GM18870 (cell line): Measurements from ENCODE around the gene THSD1.
"Not testable (repeated sequence)": the region's sequence is repeated elsewhere in the genome, so short reads cannot be mapped to it uniquely, and the experiment has no call there.

Experiments
- ATAC-seq: cut with Tn5 transposase; IDR thresholded peaks from one replicate; pipeline ENCODE4 v1.9.1; 2021; ENCODE audit warnings: moderate library complexity; ENCODE audit not compliant: unreplicated experiment

Gene THSD1

GRCh38 chr13:52412128-52412527 lies 6.2 kb upstream of the THSD1 start:
- no peak for ATAC-seq

GRCh38 chr13:52411629-52412028 lies 5.7 kb upstream of the THSD1 start:
- ATAC-seq = peak; percentile 96

DNA sequence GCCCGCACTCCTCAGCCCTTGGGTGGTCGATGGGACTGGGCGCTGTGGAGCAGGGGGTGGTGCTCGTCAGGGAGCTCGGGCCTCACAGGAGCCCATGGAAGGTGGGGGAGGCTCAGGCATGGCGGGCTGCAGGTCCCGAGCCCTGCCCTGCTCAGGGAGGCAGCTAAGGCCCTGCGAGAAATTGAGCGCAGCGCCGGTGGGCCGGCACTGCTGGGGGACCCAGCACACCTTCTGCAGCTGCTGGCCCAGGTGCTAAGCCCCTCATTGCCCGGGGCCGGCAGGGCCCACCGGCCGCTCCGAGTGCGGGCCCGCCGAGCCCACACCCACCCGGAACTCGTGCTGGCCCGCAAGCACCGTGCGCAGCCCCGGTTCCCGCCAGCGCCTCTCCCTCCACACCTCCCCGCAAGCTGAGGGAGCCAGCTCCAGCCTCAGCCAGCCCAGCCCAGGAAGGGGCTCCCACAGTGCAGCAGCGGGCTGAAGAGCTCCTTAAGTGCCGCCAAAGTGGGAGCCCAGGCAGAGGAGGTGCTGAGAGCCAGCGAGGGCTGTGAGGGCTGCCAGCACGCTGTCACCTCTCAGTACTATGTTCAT lies 2.2 kb upstream of the THSD1 start:
- not testable (repeated sequence) for ATAC-seq

DNA sequence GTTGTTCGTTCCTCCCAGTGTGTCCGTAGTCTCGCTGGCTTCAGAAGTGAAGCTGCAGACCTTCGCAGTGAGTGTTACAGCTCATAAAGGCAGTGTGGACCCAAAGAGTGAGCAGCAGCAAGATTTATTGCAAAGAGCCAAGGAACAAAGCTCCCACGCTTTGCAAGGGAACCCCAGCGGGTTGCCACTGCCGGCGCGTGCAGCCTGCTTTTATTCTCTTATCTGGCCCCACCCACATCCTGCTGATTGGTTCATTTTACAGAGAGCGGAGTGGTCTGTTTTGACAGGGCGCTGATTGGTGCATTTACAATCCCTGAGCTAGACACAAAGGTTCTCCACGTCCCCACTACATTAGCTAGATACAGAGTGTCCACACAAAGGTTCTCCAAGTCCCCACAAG lies 1.5 kb upstream of the THSD1 start:
- not testable (repeated sequence) for ATAC-seq

DNA sequence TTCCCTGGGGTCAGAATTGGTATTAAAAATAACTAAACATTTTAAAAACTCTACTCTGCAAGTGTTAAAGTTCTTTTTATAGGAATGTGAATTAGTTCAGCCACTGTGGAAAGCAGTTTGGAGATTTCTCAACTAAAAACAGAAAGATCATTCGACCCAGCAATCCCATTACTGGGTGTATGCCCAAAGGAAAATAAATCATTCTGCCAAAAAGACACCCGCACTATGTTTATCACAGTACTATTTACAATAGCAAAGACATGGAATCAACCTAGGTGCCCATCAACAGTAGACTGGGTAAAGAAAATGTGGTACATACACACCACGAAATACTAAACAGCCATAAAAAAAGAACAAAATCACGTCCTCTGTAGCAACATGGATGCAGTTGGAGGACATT lies 657 bp upstream of the THSD1 start:
- ATAC-seq = no peak

GRCh38 chr13:52405369-52405766 lies 604 bp downstream of the THSD1 start:
- no peak for ATAC-seq

- no peak for ATAC-seq
Measured at GRCh38 chr13:52399708-52400107, 6.3 kb downstream of the THSD1 start.

DNA sequence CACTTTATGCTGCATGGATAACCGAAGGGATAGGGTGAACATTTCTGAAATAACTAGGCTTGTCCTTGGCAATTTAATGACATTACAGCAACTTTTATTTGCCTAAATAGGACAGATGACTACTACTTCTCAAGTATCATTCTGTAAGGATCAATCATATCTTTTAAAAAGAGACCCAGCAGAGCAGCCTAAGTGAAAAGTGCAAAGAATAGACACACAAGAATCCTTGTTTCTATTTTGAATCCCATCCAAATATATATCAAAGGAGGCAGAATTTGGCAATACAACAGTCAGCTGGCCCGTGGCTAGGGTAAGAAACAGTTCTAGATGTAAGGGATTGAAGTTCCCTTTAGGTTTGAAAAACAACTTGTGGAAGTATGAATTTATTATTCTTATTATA lies 6.9 kb downstream of the THSD1 start:
- no peak for ATAC-seq

- no peak for ATAC-seq
Measured at GRCh38 chr13:52395704-52396103, 10.3 kb downstream of the THSD1 start.

DNA sequence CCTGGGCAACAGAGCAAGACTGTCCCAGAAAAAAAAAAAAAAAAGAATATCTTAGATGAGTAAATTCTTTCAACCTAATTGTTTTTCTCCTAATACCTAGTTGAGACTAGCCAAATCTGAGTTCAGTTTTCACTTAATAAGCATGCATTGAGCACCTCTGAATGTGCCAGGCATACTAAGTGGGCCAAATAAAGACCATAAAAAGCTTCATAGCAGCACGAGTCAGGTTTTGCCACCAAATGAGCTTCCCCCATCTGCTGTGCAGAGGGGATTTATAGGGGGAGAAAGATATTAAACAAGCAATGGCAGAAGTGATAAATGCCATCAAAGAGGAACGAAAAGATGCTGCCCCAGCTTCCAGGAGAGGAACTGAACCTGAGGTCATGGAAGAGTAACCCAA lies 11.4 kb downstream of the THSD1 start:
- no peak for ATAC-seq

- no peak for ATAC-seq
Measured at GRCh38 chr13:52393572-52394357, 12.2 kb downstream of the THSD1 start.

- ATAC-seq = no peak
Measured at GRCh38 chr13:52387721-52388120, 18.3 kb downstream of the THSD1 start.

DNA sequence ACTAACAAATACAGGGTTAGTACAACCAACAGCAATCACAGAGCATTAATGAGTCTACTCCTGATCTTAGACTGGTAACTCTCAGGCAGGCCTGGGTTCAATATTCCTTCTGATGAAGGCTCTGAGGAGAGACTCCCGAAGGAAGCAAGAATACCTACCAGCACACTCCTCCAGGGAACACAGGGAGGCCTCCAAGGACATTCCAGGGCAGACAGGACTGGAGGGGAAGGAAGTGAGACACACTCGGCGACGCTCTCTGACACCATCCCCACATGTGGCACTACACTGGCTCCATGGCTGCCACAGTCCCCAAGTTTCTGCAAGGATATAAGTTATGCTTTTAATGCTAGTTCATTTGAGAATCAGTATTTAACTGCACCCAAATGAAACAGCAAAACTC lies 20.1 kb downstream of the THSD1 start:
- ATAC-seq = no peak

DNA sequence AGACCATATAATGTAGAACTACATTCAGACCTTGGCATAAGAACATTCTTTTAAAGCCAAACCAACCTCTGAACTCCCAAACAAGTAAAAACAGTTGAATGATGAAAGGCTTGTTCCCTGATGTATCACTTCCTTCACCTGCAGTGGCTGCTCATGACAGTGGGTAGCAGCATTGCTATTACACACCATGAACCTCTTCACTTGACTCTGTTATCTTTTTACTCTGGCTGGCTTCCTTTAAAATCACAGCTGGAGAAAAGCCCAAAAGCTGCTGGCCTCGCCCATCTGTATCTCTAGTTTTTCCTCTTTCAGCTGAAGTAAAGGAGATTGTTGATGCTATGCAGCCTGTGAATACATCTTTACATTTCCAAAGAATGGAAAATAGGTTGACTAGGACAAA lies 22.6 kb downstream of the THSD1 start:
- no peak for ATAC-seq

DNA sequence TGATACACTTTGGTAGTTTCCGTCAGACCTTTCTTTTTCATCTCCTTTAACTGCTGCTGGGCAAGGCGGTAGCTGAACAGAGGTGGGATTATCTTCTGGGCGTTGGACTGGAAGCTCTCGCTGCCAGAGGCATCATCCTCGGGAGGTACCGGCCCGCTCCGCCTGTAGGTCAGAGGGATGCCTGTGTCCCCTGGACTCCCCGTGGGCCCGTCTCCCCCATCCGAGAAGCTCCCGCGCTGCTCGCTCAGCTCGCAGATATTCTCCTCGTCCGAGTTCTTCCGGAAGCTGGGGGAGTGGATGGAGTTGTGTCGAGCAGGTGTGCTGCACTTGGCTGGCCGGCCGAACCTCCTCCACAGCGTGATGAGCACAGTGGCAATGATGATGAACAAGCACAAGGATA lies 27.7 kb downstream of the THSD1 start:
- ATAC-seq = no peak

- ATAC-seq = no peak
Measured at GRCh38 chr13:52377898-52378297, 28.1 kb downstream of the THSD1 start.

DNA sequence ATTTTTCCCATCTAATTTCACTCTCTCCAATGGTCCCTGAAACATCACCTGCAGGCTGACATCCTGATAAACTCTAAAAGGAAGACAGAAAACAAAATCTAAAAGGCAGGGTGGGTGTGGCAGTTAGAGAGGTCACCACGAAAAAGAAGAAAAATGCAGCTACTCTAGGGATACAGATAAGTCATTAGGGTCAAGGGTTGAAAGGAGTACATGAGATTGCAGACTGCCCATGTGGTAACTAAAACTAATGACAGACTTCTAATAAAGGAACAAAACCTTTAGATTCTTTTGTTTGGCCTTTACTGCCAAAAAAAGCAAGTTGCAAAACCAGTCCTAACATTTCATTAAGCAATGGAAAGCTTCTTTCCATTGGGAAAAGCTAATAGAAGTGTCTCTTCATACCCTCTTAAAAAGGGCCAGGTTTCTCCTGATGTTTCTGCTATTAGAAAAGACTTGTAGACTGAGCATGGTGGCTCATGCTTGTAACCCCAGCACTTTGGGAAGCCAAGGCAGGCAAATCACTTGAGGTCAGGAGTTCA lies 31.0 kb downstream of the THSD1 start:
- no peak for ATAC-seq

- ATAC-seq = no peak
Measured at GRCh38 chr13:52374389-52374788, 31.6 kb downstream of the THSD1 start.

DNA sequence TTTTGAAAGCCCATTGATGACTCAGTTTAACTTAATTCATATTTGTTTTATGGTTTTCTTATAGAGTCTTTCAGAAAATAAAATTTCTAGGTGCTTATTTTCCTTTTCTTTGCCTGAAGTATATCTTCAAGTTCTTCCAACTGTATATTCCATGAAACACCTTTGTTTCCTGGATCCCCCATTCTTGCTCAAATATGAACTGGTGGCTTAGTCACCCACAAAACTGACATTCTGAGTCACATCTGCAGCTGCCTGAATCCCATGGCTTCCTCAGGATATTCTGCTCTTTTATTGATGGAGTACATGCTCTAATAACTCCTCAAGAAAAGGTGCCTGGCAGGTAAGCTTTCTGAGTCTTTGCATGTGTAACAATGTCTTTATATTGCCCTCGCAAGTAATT lies 32.7 kb downstream of the THSD1 start:
- not testable (repeated sequence) for ATAC-seq

DNA sequence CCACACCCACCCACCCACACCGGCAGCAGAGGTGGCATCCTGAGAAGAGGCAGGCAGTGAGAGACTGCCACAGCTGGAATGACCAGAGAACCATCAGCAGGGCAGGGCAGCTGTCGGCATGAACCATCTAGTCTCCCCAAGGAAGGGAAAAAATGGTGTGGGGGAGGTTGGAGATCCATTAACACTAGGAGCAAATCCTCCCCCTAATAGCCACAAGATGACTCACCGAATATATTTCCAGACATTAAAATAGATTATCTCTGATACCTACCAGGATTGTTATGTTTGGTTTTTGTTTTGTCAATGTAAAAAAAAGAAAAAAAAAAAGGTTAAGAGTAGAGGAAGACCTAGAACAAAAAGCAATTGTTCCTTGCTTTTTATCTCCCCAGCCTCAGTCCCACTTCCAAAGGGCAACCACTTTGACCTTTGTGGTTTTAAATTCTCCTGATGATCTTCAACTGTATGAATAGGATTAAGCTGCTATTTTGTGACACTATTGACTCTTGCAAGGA lies 34.2 kb downstream of the THSD1 start:
- no peak for ATAC-seq

DNA sequence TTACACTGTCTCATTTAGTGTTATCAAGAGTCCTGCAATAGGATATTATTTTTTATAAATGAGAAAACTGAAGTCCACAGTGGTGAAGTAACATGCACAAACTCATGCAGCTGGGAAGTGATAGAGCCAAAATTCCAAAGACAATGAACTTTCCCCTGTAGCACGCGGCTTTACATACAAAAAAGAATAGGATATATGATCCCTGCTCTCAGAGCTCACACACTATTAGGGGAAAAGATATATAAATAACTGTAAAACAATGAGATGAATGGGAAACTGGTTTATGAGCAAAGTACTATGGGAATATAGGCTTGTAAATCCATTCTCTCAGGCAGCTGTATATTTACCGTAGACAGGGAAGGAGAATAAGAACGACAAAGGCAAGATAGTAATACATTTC lies 39.7 kb downstream of the THSD1 start:
- no peak for ATAC-seq

- not testable (repeated sequence) for ATAC-seq
Measured at GRCh38 chr13:52362169-52362887, 43.6 kb downstream of the THSD1 start.
